ENCODE measurements around the gene RIMS3.

Gene RIMS3

GRCh38 chr1:40653851-40654537, 11.5 kb downstream of the RIMS3 start:
- no peak for DNase-seq (ENCODE audit: low read depth)

GRCh38 chr1:40652979-40653378, 12.5 kb downstream of the RIMS3 start:
- no peak for DNase-seq (ENCODE audit: low read depth)

DNA sequence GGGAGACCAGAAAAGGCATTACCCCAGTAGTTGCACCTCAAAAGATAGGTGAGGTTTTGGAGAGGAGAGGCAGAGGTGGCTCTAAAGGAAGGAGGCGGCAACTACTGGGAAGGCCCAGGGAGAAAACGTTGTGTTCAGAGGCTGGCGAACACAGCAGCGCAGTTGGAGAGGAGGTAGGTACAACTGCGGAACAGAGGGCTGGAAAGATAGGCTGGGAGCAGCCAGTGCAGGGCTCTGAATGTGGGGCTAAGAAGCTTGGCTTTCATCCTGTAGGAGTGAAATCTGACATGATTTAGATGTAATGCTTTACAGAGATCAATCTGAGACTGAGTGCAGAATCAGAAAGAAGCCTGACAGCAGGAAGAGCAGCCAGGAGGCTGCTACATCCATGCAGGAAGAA, 13.0 kb downstream of the RIMS3 start:
- DNase-seq (ENCODE audit: low read depth): no peak

- DNase-seq (ENCODE audit: low read depth): no peak
Measured at GRCh38 chr1:40651138-40651857, 14.2 kb downstream of the RIMS3 start.

- no peak for DNase-seq (ENCODE audit: low read depth)
Measured at GRCh38 chr1:40650075-40650474, 15.4 kb downstream of the RIMS3 start.

GRCh38 chr1:40649592-40649930, 15.9 kb downstream of the RIMS3 start:
- DNase-seq (ENCODE audit: low read depth): no peak

- no peak for DNase-seq (ENCODE audit: low read depth)
Measured at GRCh38 chr1:40648928-40649591, 16.4 kb downstream of the RIMS3 start.

DNA sequence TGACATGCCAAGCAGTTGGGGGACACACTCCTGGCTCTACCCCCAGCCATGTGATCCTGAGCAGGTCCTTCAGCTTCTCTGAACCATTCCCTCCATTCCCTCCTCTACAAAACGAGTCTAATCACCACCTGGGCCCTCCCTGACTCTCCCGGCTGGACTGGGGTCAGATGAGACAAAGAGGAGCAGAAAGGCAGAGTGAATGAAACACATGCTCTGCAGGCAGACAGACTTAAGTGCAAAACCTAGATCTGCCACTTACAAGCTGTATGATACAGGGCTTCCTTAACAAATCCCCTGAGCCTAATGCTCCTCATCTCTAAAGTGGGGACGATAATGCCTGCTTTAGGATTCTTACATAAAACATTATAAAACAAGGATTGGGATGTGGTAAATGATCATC, 17.3 kb downstream of the RIMS3 start:
- DNase-seq (ENCODE audit: low read depth): no peak

DNA sequence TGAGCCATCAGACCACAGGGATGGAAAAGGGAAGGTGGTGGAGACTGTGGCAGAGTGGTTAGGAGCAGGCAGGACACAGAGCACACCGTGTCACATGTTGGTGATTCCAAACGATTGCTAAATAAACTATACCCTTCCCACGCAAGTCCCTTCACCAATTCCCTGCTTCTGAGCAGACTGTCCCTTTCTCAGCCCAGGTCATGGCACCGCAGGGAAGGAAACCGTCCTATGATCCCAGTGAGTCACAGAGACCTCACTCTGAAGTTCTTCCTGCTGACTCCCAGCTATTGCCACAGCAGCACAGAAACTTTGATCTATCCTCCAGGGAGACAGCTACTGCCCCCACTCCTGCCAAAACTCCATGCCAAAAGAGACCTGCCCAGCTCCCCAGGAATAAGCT, 19.2 kb downstream of the RIMS3 start:
- DNase-seq (ENCODE audit: low read depth): peak; percentile 64

DNA sequence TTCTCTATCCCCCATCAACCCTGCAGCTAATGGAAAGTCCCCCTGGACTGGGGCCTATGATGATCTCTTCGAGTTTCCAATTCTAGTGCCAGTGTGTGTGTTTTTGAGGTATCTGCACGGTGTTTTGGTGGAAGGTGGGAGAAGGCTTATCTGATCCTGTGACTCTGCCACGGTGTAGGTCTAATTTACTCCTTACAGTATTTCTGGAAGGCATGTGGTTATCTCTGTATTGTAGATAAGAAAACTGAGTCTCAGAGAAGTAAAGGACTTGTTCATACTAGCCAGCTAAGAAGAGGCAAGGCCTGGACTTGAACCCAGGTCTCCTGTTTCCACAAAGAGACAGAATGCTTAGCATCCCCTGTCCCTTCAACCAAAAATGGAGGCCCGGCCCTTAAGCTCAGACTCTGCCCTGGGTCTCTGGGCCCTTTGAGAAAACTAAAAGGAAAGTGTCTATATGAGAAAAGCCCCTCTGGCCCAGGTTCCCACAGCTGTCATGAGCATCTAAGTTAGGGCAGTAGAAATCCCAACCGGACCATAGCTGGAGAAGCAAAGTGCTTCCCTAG, 20.3 kb downstream of the RIMS3 start:
- no peak for DNase-seq (ENCODE audit: low read depth)

- DNase-seq (ENCODE audit: low read depth): no peak
Measured at GRCh38 chr1:40641601-40642242, 23.8 kb downstream of the RIMS3 start.

GRCh38 chr1:40640314-40641076, 25.0 kb downstream of the RIMS3 start:
- no peak for DNase-seq (ENCODE audit: low read depth)

GRCh38 chr1:40638097-40639036, 27.1 kb downstream of the RIMS3 start:
- DNase-seq (ENCODE audit: low read depth): peak; percentile 31

DNA sequence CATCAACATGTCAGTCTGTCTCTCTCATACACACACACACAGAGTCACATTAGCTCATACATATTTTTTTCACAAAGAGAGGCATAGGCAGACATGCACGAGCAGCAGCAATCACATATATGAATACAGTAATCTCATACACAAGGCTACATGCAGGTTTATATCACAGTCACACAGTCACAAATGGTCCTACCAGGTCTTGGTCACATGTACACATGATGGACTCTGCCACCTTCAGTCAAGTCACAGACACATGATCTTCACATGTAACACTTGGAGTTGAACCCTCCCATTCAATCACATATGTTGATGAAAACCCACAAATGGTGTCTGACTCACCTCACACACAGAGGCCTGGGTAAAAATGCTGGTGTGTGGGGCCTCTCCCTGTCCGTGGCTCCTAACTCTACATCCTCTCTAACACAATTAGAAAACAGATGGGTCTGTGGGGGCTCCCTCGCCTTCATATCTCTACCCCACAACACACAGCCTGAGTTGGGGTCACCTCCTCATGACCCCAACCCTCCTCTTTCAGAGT, 27.9 kb downstream of the RIMS3 start:
- no peak for DNase-seq (ENCODE audit: low read depth)

DNA sequence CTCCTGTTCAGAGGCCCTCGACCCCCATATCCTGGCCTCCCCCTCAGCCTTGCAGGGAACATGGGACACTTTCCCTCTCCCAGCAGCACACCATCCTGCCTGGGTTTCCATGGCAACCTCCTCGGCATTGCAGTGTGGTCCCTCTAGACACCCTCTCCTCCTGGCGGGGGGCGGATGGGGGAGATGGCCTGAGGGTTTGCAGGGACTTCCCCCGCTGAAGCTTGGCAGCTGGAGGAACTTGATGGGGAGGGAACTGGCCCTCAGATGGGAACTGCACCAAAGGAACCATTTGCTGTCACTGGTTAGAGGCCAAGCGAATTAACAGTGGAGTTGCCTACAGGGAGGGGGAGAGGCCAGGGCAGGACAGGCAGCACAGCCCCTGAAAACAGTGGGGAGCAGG, 28.7 kb downstream of the RIMS3 start:
- DNase-seq (ENCODE audit: low read depth): no peak

GRCh38 chr1:40635763-40636500, 29.6 kb downstream of the RIMS3 start:
- DNase-seq (ENCODE audit: low read depth): no peak

- peak; percentile 71 for DNase-seq (ENCODE audit: low read depth)
Measured at GRCh38 chr1:40634901-40635655, 30.4 kb downstream of the RIMS3 start.

DNA sequence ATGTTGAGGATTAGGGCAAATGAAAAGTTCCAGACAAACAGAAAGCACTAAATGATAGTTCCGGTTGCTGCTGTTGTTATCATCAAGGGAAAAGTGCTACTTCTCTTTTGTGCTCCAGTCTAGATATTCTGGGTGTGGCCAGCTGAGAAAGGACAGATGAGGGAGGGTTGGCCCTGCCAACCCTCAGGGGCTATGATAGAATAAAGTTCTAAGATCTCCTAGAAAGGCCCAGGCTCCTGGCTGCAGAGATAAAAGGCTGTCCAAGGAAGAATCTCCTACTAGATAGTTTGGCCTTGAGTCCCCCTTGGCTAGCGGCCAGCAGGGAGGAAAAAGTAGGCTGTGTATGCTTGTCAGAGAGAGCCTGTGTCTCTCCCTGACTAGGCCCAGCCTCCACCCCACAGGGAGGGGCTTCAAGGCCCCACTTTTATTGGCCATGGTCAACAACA, 31.5 kb downstream of the RIMS3 start:
- peak; percentile 30 for DNase-seq (ENCODE audit: low read depth)

DNA sequence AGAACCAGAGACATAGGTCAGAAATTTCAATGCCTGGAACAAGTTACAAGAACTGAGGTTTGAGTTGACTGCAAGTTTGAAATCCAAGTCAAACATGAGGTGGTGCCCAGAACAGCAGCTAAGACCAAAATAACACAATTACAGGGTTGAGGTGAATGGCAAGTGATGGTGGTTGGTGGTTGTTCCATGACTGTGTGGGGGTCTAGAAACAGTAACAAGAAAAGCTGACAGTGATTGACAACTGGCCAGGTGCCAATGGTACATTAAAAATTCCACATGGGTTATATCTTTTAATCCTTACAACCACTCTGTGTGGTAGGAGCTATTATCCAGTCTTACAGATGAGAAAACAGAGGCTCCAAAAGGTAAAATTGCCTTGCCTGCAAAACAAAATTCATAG, 32.0 kb downstream of the RIMS3 start:
- DNase-seq (ENCODE audit: low read depth): no peak
